Astrocyte (in vitro differentiated cells and primary cell): ENCODE data around the gene WDR37.

Source experiments
- CTCF ChIP-seq: IDR thresholded peaks from 2 replicates; pipeline ENCODE4 v1.5.1; 2011; ENCODE audit warnings: low read depth, mild to moderate bottlenecking, inconsistent platforms, low read length, moderate library complexity; ENCODE audit not compliant: insufficient read depth
- EZH2 ChIP-seq: IDR thresholded peaks from 2 replicates; pipeline ENCODE4 v1.6.1; 2012; ENCODE audit warnings: mild to moderate bottlenecking, low read length, inconsistent platforms; ENCODE audit not compliant: insufficient read depth

GRCh38 chr10:1057106-1057657 lies 997 bp downstream of the WDR37 start:
- TF ChIP-seq CTCF (no peak), EZH2 (no peak)
